HEK293 (cell line): ENCODE results near the gene SMIM41.
A peak's percentile ranks its signal among the peaks of the same experiment; 100 is the strongest.

Experiments
- BCL11A ChIP-seq: fragments of 450-650 bp; formaldehyde crosslinking; IDR thresholded peaks from 2 replicates; pipeline ENCODE4 v1.5.1; 2016; ENCODE audit warnings: low read depth, missing biosample characterization, missing genetic modification characterization
- KLF16 ChIP-seq: fragments of 450-650 bp; formaldehyde crosslinking; IDR thresholded peaks from 2 replicates; pipeline ENCODE4 v1.5.1; 2017; ENCODE audit warnings: missing biosample characterization, missing genetic modification characterization
- KLF9 ChIP-seq: fragments of 450-650 bp; formaldehyde crosslinking; IDR thresholded peaks from 2 replicates; pipeline ENCODE4 v1.5.1; 2016; ENCODE audit warnings: missing biosample characterization, missing genetic modification characterization, low read depth
- PATZ1 ChIP-seq: fragments of 450-650 bp; formaldehyde crosslinking; IDR thresholded peaks from 2 replicates; pipeline ENCODE4 v1.5.1; 2016; ENCODE audit warnings: missing biosample characterization, missing genetic modification characterization
- PRDM2 ChIP-seq: fragments of 450-650 bp; formaldehyde crosslinking; IDR thresholded peaks from 2 replicates; pipeline ENCODE4 v1.5.1; 2016; ENCODE audit warnings: missing biosample characterization, missing genetic modification characterization, borderline replicate concordance
- SP3 ChIP-seq: fragments of 450-650 bp; formaldehyde crosslinking; IDR thresholded peaks from 2 replicates; pipeline ENCODE4 v1.5.1; 2016; ENCODE audit warnings: missing biosample characterization, missing genetic modification characterization
- ZBTB6 ChIP-seq: fragments of 450-650 bp; formaldehyde crosslinking; IDR thresholded peaks from 2 replicates; pipeline ENCODE4 v1.5.1; 2017; ENCODE audit warnings: missing biosample characterization, missing genetic modification characterization
- ZNF112 ChIP-seq: fragments of 450-650 bp; formaldehyde crosslinking; IDR thresholded peaks from 2 replicates; pipeline ENCODE4 v1.5.0; 2017; ENCODE audit warnings: missing biosample characterization, missing genetic modification characterization
- ZNF157 ChIP-seq: fragments of 450-650 bp; formaldehyde crosslinking; IDR thresholded peaks from 2 replicates; pipeline ENCODE4 v1.5.1; 2016; ENCODE audit warnings: missing biosample characterization, missing genetic modification characterization
- ZNF174 ChIP-seq: fragments of 450-650 bp; formaldehyde crosslinking; IDR thresholded peaks from 2 replicates; pipeline ENCODE4 v1.5.0; 2017; ENCODE audit warnings: missing biosample characterization, mild to moderate bottlenecking, missing genetic modification characterization
- ZNF221 ChIP-seq: fragments of 450-650 bp; formaldehyde crosslinking; IDR thresholded peaks from 2 replicates; pipeline ENCODE4 v1.5.1; 2017; ENCODE audit warnings: missing biosample characterization, missing genetic modification characterization, borderline replicate concordance
- ZNF248 ChIP-seq: fragments of 450-650 bp; formaldehyde crosslinking; IDR thresholded peaks from 2 replicates; pipeline ENCODE4 v1.5.1; 2017; ENCODE audit warnings: missing biosample characterization, missing genetic modification characterization
- ZNF280D ChIP-seq: fragments of 450-650 bp; formaldehyde crosslinking; IDR thresholded peaks from 2 replicates; pipeline ENCODE4 v1.5.1; 2016; ENCODE audit warnings: missing biosample characterization, missing genetic modification characterization
- ZNF311 ChIP-seq: fragments of 450-650 bp; formaldehyde crosslinking; IDR thresholded peaks from 2 replicates; pipeline ENCODE4 v1.5.1; 2017; ENCODE audit warnings: missing biosample characterization, missing genetic modification characterization, borderline replicate concordance
- ZNF518A ChIP-seq: fragments of 450-650 bp; formaldehyde crosslinking; conservative IDR thresholded peaks from 2 replicates; pipeline ENCODE4 v1.5.1; 2016; ENCODE audit warnings: low read depth, missing biosample characterization, missing genetic modification characterization
- ZNF558 ChIP-seq: fragments of 450-650 bp; formaldehyde crosslinking; IDR thresholded peaks from 2 replicates; pipeline ENCODE4 v1.5.1; 2016; ENCODE audit warnings: missing biosample characterization, missing genetic modification characterization
- ZNF623 ChIP-seq: fragments of 450-650 bp; formaldehyde crosslinking; IDR thresholded peaks from 2 replicates; pipeline ENCODE4 v1.5.1; 2016; ENCODE audit warnings: missing biosample characterization, missing genetic modification characterization
- ZNF670 ChIP-seq: fragments of 450-650 bp; formaldehyde crosslinking; IDR thresholded peaks from 2 replicates; pipeline ENCODE4 v1.5.1; 2016; ENCODE audit warnings: missing biosample characterization, missing genetic modification characterization, low read depth
- ZNF747 ChIP-seq: fragments of 450-650 bp; formaldehyde crosslinking; IDR thresholded peaks from 2 replicates; pipeline ENCODE4 v1.5.1; 2016; ENCODE audit warnings: missing biosample characterization, missing genetic modification characterization
- ZNF76 ChIP-seq: fragments of 450-650 bp; formaldehyde crosslinking; IDR thresholded peaks from 2 replicates; pipeline ENCODE4; 2016; ENCODE audit warnings: low read depth, missing biosample characterization, missing genetic modification characterization, borderline replicate concordance
- ZNF776 ChIP-seq: fragments of 450-650 bp; formaldehyde crosslinking; IDR thresholded peaks from 2 replicates; pipeline ENCODE4 v1.5.0; 2017; ENCODE audit warnings: missing biosample characterization, missing genetic modification characterization, borderline replicate concordance
- ZSCAN23 ChIP-seq: fragments of 450-650 bp; formaldehyde crosslinking; IDR thresholded peaks from 2 replicates; pipeline ENCODE4 v1.5.1; 2016; ENCODE audit warnings: missing biosample characterization, missing genetic modification characterization

The SMIM41 gene

GRCh38 chr12:52032804-52033445 lies 46.6 kb upstream of the SMIM41 start (continued):
- no peak for TF ChIP-seq PRDM2 (tag by site-specific recombination)
- TF ChIP-seq SP3 (tag by site-specific recombination), result peak; percentile 66
- TF ChIP-seq ZNF157 (tag by site-specific recombination), result no peak
- TF ChIP-seq ZNF221, result no peak
- TF ChIP-seq KLF16 (tag by site-specific recombination), result no peak
- peak; percentile 96 for TF ChIP-seq PATZ1 (tag by site-specific recombination)
- TF ChIP-seq ZNF76 (tag by site-specific recombination), result no peak
- peak; percentile 37; the same call in 1 of the 2 replicates for TF ChIP-seq KLF9 (tag by site-specific recombination)
- no peak for TF ChIP-seq ZNF311
- no peak for TF ChIP-seq ZBTB6
- TF ChIP-seq ZSCAN23 (tag by site-specific recombination), result no peak
- 0 out of 2 replicates have a peak, but pooled peaks have one; percentile 10 for TF ChIP-seq BCL11A (tag by site-specific recombination)
- TF ChIP-seq ZNF623, result no peak
- TF ChIP-seq ZNF280D (tag by site-specific recombination), result no peak
- no peak for TF ChIP-seq ZNF518A (tag by site-specific recombination)
- no peak for TF ChIP-seq ZNF670
- TF ChIP-seq ZNF248, result no peak
- TF ChIP-seq ZNF558 (tag by site-specific recombination), result no peak
- no peak for TF ChIP-seq ZNF776
- TF ChIP-seq ZNF747 (tag by site-specific recombination), result no peak
- no peak for TF ChIP-seq ZNF174 (tag by site-specific recombination)
- TF ChIP-seq ZNF112 (tag by site-specific recombination), result no peak
